Ascending aorta (tissue), 2 donors: Measurements from ENCODE around the gene FBXO2. TPM values are rescaled to one million over a fixed set of nuclear protein-coding genes. Genes with fewer than 3 reads are reported as not detected.
A peak's percentile ranks its signal among the peaks of the same experiment; 100 is the strongest.

Source experiments
- DNase-seq, 2 donors: peaks; one replicate each; pipeline ENCODE4 v3.0.0-alpha.2; 2019; ENCODE audit warnings: low spot score in 2 of 2
- H3K27ac ChIP-seq, 2 donors: fragments of 200-600 bp; sonication (generic); one replicate each; pipeline ENCODE4 v1.5.1; 2016 to 2017; ENCODE audit warnings: mild to moderate bottlenecking in 1 of 2
- H3K27me3 ChIP-seq: fragments of 200-600 bp; sonication (generic); one replicate; pipeline ENCODE4 v1.5.1; 2017
- H3K36me3 ChIP-seq, 2 donors: fragments of 200-600 bp; sonication (generic); one replicate each; pipeline ENCODE4 v1.5.1; 2016
- H3K4me1 ChIP-seq, 2 donors: fragments of 200-600 bp; sonication (generic); one replicate each; pipeline ENCODE4 v1.5.1; 2016 to 2017; ENCODE audit warnings: mild to moderate bottlenecking in 1 of 2
- H3K4me3 ChIP-seq, 2 donors: fragments of 200-600 bp; sonication (generic); one replicate each; pipeline ENCODE4 v1.5.1; 2016 to 2017; ENCODE audit warnings: mild to moderate bottlenecking in 1 of 2
- H3K9me3 ChIP-seq, 2 donors: fragments of 200-600 bp; sonication (generic); one replicate each; pipeline ENCODE4 v1.5.1; 2016
- CTCF ChIP-seq, 3 experiments: fragments of 200-600 bp in 2 of 3; fragments of 450-650 bp in 1 of 3; sonication (generic) in 2 of 3; IDR thresholded peaks; one replicate each; pipeline ENCODE4 v1.5.1; 2016 to 2019; ENCODE audit warnings: antibody characterized with exemption in 3 of 3, mild to moderate bottlenecking in 1 of 3, moderate library complexity in 1 of 3
- intact Hi-C: fragments of 100-400 bp; cut with DNase I; formaldehyde crosslinking; loops from one replicate; pipeline ENCODE4 v1.15.1; 2023
- total RNA-seq: library from RNA; depleted of rRNA; stranded (reverse); fragments of >200 nt; gene quantifications from one replicate; pipeline ENCODE4 v1.1.0, GENCODE V29; 2016

Gene FBXO2
- total RNA-seq, 1 donor from 2014 or later, result 6.1 TPM

GRCh38 chr1:11651017-11651416 is 3.2 kb downstream of the FBXO2 start:
- no peaks in the 10 kb centered on the region for H3K9me3 ChIP-seq
- intact Hi-C loops, result loop anchor here (5.0 to 10.0 kb wide), 2 partner anchors 156 to 254 kb away; partner anchors contain the start of genes CLCN6 and MTHFR

GRCh38 chr1:11650331-11650991 is 3.8 kb downstream of the FBXO2 start:
- peak; percentile 67 to 84 (median 78) for TF ChIP-seq CTCF (IDR thresholded peaks at IDR 0.05)
- Histone ChIP-seq H3K9me3 (no peaks in the 10 kb centered on the region), H3K36me3 (no peaks in the 10 kb centered on the region), H3K4me1 (peaks cover 11 to 12% of the 10 kb centered on the region in 2 donors), H3K4me3 (peak overlapping the region in 1 of 2 donors; percentile 47), H3K27me3 (no peaks in the 10 kb centered on the region), H3K27ac (no peak overlapping the region)
- intact Hi-C loops, result loop anchor here (1.0 to 10.0 kb wide), 3 partner anchors 69 to 254 kb away; partner anchors contain the start of genes CLCN6 and MTHFR
- peak; percentile 43 to 88 for DNase-seq

More at GRCh38 chr1:11651017-11651416, 3.2 kb downstream of the FBXO2 start:
- Histone ChIP-seq H3K27ac (no peak overlapping the region), H3K27me3 (no peaks in the 10 kb centered on the region), H3K4me1 (peaks cover 13 to 18% of the 10 kb centered on the region in 2 donors), H3K36me3 (no peaks in the 10 kb centered on the region), H3K4me3 (peak overlapping the region in 1 of 2 donors; percentile 47)
- no peak for TF ChIP-seq CTCF (IDR thresholded peaks at IDR 0.05)
- DNase-seq, result no peak

GRCh38 chr1:11649624-11650330 is 4.5 kb downstream of the FBXO2 start:
- peaks cover 5 to 7% of the 10 kb centered on the region in 2 donors for H3K4me1 ChIP-seq
- H3K27me3 ChIP-seq, result no peaks in the 10 kb centered on the region
- DNase-seq, result no peak
- intact Hi-C loops, result loop anchor here (1.0 to 10.0 kb wide), 3 partner anchors 70 to 255 kb away; partner anchors contain the start of genes CLCN6 and MTHFR
- no peak overlapping the region for H3K27ac ChIP-seq
- no peak for TF ChIP-seq CTCF (IDR thresholded peaks at IDR 0.05)
- H3K9me3 ChIP-seq, result no peaks in the 10 kb centered on the region
- no peaks in the 10 kb centered on the region for H3K36me3 ChIP-seq
- H3K4me3 ChIP-seq, result peak overlapping the region in 1 of 2 donors; percentile 47

GRCh38 chr1:11649237-11649623 is 5.0 kb downstream of the FBXO2 start:
- DNase-seq, result no peak
- Histone ChIP-seq H3K27ac (no peak overlapping the region), H3K27me3 (no peaks in the 10 kb centered on the region), H3K36me3 (no peaks in the 10 kb centered on the region), H3K4me1 (peaks cover 5 to 7% of the 10 kb centered on the region in 2 donors), H3K9me3 (no peaks in the 10 kb centered on the region), H3K4me3 (no peak overlapping the region)
- intact Hi-C loops, result no loop called here
- no peak for TF ChIP-seq CTCF (IDR thresholded peaks at IDR 0.05)

GRCh38 chr1:11648732-11649158 is 5.5 kb downstream of the FBXO2 start:
- TF ChIP-seq CTCF (IDR thresholded peaks at IDR 0.05), result no peak
- Histone ChIP-seq H3K27ac (no peak overlapping the region), H3K9me3 (no peaks in the 10 kb centered on the region), H3K36me3 (no peaks in the 10 kb centered on the region), H3K27me3 (no peaks in the 10 kb centered on the region), H3K4me1 (peaks cover 5 to 7% of the 10 kb centered on the region in 2 donors), H3K4me3 (no peak overlapping the region)
- DNase-seq, result no peak
- intact Hi-C loops, result no loop called here
